H54 (cell line): ENCODE measurements around the gene ABCG5.

Experiments
- DNase-seq: peaks from one replicate; pipeline ENCODE4 v3.0.0; 2011; ENCODE audit warnings: low spot score, mixed read lengths; ENCODE audit not compliant: insufficient read length
- FAIRE-seq: peaks from 3 replicates; lab custom pipeline; 2011; peaks lifted over from hg19 to GRCh38; lab: Jason Lieb, UNC
- POLR2A ChIP-seq: IDR thresholded peaks from 2 replicates; pipeline ENCODE4 v1.6.1; 2011; ENCODE audit warnings: low read depth, mild to moderate bottlenecking, low read length

The ABCG5 gene

DNA sequence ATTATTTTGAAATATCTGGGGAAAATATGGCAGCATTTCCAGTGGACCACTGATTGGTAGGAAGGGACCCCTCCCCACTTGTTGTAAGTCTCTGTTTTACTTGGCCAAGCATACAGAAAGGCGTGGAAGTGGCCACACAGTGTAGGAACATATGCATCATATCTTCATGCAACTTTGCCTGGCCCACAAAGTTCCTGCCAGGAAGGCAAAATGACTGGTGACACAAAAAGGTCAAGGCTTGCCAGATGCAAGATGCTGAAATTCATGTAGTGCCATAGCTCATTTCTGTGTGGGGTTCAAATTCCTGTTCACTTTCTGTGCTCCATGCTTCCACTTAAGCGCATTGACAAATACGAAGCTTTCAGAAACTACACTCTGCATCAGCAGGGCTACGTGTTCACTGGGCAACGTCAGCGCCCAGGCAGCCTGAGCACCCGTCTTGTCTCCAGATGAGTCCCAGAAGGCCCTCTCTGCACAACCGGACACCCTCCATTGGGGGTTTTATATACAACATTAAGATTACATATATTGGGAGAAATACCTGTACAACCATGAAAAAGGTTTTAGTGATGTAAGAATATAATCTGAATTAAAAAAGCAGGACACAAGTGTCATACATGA lies 61.2 kb downstream of the ABCG5 start:
- no peak for TF ChIP-seq POLR2A
- FAIRE-seq (no peak), DNase-seq (no peak)

DNA sequence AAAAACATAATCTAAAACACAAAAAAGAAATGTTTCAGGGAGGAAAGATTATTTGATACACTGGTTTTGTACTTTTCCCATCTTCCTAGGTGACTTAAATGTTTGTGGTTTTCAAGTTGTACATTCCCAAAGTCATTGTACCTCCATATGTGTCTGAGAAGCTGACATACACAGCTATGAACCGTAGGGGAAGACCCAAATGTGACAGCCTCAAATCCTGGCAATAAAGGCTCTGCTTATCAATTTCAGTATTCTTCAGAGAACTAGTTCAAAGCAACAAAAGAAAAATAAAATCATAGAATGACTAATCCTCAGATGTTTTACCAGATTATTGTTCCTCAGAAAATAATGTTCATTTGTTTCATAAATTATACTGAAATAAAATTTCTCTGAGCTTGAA lies 62.3 kb downstream of the ABCG5 start:
- no peak for FAIRE-seq

DNA sequence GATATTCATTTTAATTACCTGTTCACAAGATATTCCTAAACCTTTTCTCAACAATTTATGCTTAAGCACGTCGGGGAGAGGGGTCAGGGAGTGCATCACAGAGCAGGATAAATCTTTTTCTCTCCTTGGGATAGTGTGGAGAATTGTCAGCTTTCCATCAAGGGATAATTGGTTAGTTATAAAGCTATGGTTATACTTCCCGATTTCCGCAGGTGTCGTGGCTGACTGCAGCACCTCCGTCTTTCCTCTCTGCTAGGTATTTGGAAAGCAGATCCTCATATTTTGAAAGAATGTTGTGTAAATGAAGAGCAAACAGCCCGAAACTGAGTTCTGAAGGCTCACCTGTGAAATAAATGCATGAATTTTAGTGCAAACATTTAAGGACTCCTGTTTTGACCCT lies 64.0 kb downstream of the ABCG5 start:
- DNase-seq: no peak
- no peak for FAIRE-seq
- TF ChIP-seq POLR2A: no peak

More for the DNA sequence above, 62.3 kb downstream of the ABCG5 start:
- DNase-seq: no peak
- no peak for TF ChIP-seq POLR2A

DNA sequence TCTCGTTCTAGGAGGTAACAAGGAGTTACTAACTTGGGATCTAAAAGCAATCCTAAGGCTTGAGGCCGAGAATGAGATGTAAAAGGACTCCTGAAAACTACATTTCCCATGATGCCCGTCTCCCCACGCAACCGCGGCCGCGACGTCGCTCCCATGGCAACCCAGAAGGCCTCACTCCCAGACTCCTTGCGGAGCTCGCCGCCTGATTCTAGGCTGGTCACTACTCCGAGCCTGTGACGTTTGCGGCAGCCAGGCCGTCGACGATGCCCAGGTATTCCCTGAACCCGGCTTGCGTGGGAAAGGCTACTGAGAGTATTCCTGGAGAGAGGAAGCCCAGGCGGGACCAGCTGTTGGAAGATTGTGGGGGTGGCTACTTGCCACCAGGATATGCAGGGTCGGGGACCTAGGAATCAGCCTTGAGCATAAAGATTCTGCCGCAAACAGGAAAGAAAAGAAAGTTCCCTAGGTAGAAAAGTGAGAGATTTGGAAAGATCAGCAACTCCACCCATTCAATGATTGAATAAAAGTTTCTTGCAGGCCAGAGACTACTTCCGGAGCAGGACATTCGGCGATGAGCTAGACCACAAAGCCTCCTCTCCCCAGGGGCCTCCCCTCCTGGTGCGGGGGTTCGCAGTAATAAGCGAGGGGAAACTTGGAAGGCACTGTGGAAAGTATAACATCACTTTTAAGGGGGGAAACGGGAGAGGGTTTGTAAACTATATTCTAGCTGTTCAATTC lies 64.6 kb downstream of the ABCG5 start, which contains the start of gene DYNC2LI1:
Gene DYNC2LI1 (plus strand): TSS at position 164 of the 738 bp plus-strand sequence. CDS start 100 bp downstream, at position 264.
- TF ChIP-seq POLR2A: peak; percentile 76
- peak; percentile 96 for FAIRE-seq

DNA sequence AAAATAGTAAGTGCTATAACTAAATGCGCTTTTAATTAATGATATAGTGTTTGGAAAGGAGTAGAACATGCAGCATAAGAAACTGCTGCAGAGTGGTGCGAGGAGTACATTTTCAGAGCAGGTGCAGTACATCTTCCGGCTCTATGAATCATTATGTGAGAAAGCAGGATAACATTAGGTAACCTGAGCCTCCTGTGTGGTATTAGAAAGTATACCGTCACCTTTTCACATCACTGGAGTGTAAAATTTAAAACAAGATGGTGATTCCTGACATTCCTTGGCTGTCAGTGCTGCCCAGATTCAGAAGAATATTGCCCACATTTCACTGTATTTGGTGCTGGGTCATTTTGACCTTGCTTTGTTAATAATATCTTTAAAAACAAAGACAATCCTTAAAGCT lies 72.6 kb downstream of the ABCG5 start:
- no peak for FAIRE-seq
- no peak for TF ChIP-seq POLR2A
- no peak for DNase-seq

More for the DNA sequence above, 64.6 kb downstream of the ABCG5 start, which contains the start of gene DYNC2LI1:
- peak; percentile 92 for DNase-seq

DNA sequence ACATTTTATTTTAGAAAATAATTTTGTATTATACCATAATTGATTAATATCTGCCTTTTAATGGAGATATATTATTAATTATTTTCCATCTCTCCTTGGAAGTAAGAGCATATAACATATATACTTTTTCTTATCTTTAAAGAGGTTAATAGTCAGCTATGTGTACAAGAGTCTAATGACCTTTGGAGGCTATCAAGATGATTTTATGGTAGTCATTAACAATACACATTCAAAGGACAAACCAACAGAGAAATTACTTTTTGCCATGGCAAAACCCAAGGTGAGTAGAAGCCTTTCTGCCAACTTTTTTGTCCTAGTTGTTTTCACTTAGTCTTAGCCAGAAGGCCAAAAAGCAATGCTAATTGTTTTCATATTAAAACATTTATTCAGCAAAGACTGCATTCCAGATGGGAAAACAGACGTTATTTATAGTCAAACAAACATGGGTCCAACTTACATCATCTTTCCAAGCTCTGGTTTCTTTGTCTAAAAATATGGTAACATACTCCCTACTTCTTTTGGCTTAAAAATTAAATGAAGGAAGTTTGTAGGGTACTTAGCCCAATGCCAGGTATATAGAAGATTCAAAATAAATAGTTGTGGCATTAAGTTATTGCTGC lies 74.4 kb downstream of the ABCG5 start:
- TF ChIP-seq POLR2A: no peak
- DNase-seq: no peak
- no peak for FAIRE-seq

DNA sequence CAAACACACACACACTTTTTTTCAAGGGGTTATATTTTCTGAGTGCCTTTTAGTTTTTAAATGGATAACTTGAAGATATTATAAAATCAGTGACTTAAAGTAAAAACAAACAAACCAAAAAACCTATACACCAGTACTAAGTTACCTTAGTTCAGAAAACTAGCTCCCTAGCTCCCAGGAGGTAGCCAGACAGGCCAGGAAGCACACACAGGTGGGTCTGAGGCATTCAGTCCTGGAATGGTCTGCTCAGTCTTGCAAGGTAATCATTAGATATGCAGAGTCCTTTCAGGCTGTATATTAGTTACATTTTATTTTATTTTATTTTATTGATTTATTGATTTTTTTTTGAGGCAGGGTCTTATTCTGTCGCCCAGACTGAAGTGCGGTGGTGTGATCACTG lies 75.5 kb downstream of the ABCG5 start:
- no peak for FAIRE-seq
- no peak for DNase-seq
- TF ChIP-seq POLR2A: no peak
